Embryonic facial prominence (tissue), 1 donor: Measurements from ENCODE around the gene TEX44.

Experiments
- DNase-seq: peaks from one replicate; pipeline ENCODE4 v3.0.0-alpha.2; 2016; ENCODE audit errors: extremely low spot score

TEX44 gene

DNA sequence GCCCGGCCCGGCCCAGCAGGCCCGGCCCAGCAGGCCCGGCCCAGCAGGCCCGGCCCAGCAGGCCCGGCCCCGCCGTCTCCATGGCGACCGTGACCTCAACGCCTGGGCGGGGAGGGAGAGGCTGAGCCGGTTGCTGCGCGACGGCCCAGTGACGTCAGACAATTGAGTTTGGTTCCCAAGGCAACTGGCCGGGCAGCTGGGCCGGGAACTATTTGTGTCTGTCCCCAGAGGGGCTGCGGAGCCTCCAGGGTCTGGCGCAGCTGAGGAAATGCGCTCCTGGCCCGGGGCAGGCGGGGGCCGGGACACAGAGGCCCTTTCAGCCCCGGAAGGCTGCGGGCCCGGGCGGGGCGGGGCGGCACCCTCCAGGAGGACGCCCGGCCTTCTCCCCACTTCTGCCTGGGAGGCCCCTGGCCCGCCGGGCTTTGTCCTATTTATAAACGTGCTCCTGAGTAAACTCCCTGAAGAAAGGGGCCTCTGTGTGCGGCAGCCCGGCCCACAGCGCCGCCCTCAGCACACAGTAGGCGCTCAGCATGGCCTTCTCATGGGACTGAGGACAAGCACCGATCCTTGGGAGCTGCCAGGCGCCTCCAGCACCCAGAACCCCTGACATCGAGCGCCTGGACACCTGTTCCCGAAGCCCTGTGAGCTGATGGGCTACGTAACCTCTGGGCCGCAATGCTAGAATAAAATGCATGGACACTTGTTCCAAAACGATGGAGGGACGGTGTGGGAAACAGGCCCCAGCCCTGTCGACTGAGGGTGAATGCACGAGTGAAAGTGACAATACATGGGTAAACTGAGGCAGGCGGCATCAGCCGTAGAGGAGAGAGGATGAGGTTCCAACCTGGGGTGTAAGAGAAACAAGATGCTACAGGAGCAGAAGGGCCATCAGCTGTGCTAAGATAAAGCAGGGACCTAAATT, 12.3 kb downstream of the TEX44 start:
- peak; percentile 94 for DNase-seq

- no peak for DNase-seq
Observed at GRCh38 chr2:231605607-231606091, 13.0 kb downstream of the TEX44 start.

- DNase-seq: no peak
Observed at GRCh38 chr2:231606941-231607340, 14.3 kb downstream of the TEX44 start.

- no peak for DNase-seq
Observed at GRCh38 chr2:231611273-231612108, 18.8 kb downstream of the TEX44 start.

DNA sequence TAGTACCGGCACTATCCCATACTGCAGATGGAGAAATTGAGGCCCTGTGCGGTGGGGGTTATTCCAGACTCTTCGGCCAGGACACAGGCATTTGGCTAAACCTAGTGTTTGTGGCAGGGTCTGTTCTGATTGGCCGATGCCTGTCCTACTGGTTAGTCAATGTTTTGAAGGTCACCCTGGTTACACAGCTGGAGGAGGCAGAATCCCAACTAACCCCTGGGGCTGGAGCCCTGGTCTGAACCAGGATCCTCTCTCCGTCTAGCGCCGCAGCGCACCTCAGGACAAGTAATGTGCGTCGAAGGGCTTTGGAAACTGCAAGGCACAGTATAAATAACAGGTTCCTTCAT, 19.4 kb downstream of the TEX44 start:
- DNase-seq: no peak

GRCh38 chr2:231612456-231613330, 20.0 kb downstream of the TEX44 start:
- DNase-seq: no peak

- DNase-seq: no peak
Observed at GRCh38 chr2:231613331-231613662, 20.6 kb downstream of the TEX44 start.

DNA sequence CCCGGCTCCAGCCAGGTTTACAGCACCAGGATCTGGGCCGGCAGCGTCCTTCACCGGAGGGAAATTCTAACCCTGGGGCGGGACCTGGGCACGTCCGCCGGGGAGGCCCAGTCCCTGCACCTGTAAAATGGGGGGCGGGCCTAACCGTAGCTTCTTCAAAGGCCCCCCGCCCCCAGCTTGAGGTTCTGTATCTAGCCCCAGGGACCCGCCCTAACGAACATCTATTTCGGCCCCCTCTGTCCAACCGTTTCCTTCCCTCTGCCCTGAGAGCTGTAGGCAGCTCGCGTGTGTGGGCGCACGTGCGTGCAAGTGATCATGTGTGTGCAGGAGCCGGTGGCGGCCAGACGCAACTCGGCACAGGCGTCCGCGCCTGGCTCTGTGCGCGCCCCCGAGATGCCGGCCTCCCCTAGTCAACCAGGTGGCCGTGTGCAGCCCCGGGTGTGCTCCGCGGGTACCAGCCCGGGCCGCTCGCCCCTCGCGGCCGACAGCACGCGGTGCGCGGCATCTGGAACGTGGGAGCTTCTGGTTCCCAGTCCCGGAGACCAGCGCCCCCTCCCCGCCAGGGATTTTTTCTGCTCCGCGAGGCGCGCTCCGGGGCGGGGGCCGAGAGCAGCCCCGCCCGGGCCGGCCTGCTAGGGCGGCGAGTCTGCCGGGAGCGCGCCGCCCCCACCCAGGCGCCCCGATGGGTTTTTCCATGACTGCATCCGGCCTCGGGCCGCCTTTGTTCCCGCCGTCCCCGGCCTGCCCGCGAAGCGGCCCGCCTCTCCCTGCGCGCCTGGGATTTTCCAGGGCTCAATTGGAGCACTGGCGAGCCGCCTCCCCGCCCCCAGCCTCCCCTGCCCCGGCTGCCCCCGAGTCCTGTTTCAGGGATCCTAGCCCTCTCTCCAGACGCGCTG, 21.2 kb downstream of the TEX44 start:
- DNase-seq: no peak

- DNase-seq: no peak
Observed at GRCh38 chr2:231614559-231615057, 21.9 kb downstream of the TEX44 start.

DNA sequence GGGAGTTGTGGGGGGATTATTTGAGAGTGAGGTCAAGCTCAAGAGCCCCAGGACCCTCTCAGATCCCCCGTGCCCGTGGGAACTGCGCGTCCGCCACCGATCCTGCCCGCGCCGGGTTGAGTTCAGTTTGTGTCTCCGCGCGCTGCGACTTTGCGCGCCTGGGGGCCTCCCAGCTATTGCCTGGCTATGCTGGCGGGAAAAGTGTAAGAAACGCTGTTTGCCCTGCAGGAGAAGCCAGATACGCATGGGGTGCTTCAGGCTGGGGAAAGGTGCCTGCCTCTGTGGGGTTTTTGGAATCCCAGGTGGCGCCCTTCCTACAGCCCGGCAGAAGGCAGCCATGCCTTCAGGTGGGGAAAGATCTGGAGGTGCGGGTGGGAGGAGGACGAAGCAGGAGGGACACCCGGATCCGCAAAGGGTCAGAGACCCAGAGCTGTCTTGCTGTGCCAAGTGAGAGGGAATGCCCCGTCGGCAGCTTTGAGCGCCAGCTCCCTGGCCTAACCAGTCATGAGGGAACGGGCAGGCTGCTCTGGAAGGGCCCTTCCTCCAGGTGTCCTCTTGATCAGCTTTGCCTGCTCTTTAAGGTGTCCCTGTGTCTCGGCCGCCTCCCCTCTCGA, 22.5 kb downstream of the TEX44 start:
- DNase-seq: no peak

- DNase-seq: no peak
Observed at GRCh38 chr2:231616296-231616695, 23.6 kb downstream of the TEX44 start.

DNA sequence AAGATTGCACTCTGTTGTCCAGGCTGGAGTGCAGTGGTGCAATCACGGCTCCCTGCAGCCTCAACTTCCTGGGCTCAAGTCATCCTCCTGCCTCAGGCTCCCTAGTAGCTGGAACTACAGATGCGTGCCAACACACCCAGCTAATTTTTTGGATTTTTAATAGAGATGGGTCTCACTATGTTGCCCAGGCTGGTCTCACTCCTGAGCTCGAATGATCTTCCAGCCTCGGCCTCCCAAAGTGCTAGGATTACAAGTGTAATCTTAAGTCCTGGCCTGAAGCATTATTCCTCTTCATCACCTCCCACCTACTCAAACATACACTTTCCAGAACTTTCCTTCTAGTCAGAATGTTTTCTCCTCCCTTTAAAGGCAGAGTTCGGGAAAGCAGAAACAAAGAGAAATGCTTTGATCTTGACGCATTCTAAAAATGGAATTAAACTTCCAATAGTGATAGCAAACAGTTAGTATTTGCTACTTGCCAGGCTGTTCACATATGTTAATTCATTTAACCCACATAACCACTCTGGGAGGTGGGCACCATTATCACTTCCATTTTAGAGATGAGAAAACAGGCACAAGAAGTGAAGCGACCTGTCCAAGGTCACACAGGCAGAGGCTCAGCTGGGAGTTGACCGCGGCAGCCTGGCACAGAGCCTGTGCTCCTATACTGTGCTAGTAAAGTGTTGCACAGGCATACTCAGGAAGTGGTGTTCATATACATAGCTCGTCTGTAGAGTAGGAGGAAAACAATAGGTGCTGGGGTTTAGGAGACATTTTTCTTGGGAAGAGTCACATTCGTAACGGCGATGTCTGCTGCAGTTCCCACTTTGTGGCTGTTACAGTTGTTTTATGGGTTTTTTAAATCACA, 24.6 kb downstream of the TEX44 start:
- no peak for DNase-seq

DNA sequence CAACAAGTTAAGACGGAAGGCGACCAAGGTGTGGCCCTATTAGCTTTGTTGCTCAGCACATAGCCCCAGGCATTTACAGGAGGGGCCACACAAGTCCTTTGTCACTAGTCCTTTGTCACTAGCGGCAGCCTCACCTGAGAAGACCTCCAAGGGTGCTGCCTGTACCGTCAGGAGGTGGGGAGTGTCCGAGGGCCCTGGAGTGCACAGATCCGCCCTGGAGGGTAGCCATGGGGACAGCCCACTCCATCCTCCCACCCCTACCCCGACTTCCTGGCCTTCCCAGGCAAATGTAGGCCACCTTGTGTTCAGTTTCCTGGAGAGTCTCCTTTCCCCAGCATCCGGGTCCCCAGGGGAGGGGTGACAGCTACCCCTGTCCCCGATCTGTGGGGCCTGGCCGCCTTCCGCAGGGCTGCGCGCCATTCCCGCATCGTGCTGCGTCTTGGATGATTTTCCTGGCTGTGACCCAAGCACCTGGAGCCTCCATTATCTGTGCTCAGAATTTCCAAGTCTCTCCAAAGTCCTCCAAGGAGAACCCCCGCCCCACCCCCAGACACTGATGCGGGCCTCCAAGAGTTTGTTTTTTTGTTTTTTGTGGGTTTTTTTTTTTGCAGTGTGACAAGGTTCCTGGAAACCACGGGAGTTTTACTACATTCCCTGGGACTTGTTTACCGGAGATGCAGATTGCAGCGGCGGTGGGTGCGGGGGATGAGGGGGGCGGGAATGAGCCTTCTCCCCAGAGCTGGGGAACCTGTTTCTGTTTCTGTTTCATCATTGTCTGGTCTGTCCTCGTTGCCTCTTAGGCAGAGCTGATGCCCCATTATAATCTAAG, 28.6 kb downstream of the TEX44 start:
- DNase-seq: no peak

DNA sequence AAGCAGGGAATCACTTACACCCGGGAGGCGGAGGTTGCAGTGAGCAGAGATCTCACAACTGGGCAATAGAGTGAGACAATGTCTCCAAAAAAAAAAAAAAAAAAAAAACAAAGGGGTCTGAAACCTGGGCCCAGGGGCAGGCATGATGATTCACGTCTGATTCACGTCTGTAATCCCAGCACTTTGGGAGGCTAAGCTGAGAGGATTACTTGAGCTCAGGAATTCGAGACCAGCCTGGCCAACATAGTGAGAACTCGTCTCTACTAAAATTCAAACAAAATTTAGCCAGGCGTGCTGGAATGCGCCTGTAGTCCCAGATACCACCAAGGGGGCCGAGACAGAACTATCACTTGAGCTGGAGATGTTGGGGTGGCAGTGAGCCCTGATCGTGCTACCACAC, 30.3 kb downstream of the TEX44 start:
- DNase-seq: no peak

GRCh38 chr2:231626449-231626848, 33.8 kb downstream of the TEX44 start:
- DNase-seq: no peak

- no peak for DNase-seq
Observed at GRCh38 chr2:231627384-231628120, 34.9 kb downstream of the TEX44 start.

DNA sequence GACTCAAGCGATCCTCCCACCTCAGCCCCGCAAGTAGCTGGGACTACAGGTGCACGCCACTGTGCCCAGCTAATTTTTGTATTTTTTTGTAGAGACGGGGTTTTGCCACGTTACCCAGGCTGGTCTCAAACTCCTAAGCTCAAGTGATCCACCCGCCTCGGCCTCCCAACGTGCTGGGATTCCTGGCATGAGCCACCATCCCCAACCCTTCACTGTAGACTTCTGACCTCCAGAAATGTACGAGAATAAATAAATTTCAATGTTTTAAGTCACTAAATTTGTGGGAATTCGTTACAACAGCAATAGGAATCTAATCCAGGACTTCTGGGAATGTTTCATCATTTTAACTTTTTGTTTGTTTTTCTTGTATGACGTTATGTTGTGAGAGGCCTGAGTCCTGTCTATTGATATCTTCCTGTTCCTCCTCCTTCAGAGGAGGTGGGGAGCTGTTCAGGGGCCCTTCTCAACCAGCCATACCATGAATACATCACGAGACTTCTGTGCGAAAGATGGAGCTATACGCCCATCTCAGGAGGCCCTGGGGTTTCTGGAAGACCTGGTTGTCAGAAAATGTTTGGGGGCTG, 40.0 kb downstream of the TEX44 start:
- DNase-seq: no peak
